Ishikawa (cell line): ENCODE results near the gene SUCLG1.
A peak's percentile ranks its signal among the peaks of the same experiment; 100 is the strongest.

Source experiments
- CEBPB ChIP-seq: IDR thresholded peaks from 2 replicates; pipeline ENCODE4 v1.6.1; 2012
- CREB1 ChIP-seq: IDR thresholded peaks from 2 replicates; pipeline ENCODE4 v1.6.1; 2012; ENCODE audit warnings: low read depth
- EGR1 ChIP-seq: IDR thresholded peaks from 2 replicates; pipeline ENCODE4 v1.6.1; 2012
- EP300 ChIP-seq: IDR thresholded peaks from 2 replicates; pipeline ENCODE4 v1.6.1; 2012; ENCODE audit warnings: borderline replicate concordance
- FOXM1 ChIP-seq: IDR thresholded peaks from 2 replicates; pipeline ENCODE4 v1.6.1; 2012; ENCODE audit warnings: low read depth, borderline replicate concordance
- NFIC ChIP-seq: IDR thresholded peaks from 2 replicates; pipeline ENCODE4 v1.6.1; 2012
- RAD21 ChIP-seq: IDR thresholded peaks from 2 replicates; pipeline ENCODE4 v1.6.1; 2012; ENCODE audit warnings: low read depth
- TAF1 ChIP-seq: IDR thresholded peaks from 2 replicates; pipeline ENCODE4 v1.6.1; 2012; ENCODE audit warnings: low read depth, mild to moderate bottlenecking
- TCF12 ChIP-seq: IDR thresholded peaks from 2 replicates; pipeline ENCODE4 v1.6.1; 2012; ENCODE audit warnings: low read depth
- TEAD4 ChIP-seq: IDR thresholded peaks from 2 replicates; pipeline ENCODE4 v1.6.1; 2012
- YY1 ChIP-seq: IDR thresholded peaks from 2 replicates; pipeline ENCODE4 v1.6.1; 2012; ENCODE audit warnings: low read depth
- ZBTB7A ChIP-seq: IDR thresholded peaks from 2 replicates; pipeline ENCODE4 v1.6.1; 2012; ENCODE audit warnings: low read depth
- TF ChIP-seq, protein P1 (sequence below): IDR thresholded peaks from 2 replicates; pipeline ENCODE4 v1.6.1; 2012; ENCODE audit warnings: low read depth, mild to moderate bottlenecking
- TF ChIP-seq, protein P2 (sequence below): IDR thresholded peaks from 2 replicates; pipeline ENCODE4 v1.6.1; 2012
- TF ChIP-seq, protein P3 (sequence below): IDR thresholded peaks from 2 replicates; pipeline ENCODE4 v1.6.1; 2012

SUCLG1 gene

DNA sequence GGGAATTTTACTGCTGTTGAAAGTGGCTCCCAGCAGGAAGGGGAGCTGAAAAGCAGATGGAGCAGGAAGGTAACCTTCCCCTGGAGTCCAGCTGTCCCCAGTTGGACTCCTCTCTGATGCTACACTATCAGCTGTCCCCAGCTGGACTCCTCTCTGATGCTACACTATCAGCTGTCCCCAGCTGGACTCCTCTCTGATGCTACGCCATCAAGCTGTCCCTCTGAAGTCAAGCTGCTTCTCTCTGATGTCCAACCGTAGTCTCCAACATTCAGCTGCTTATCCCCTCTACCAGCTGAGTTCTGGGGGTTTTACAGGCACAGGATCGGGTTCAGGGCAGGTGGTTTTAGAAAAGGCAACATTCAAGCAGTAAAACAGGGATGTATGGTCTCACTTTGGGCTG is 19.8 kb upstream of the SUCLG1 start:
- TF ChIP-seq ZBTB7A (no peak), CEBPB (no peak), YY1 (no peak), CREB1 (no peak)
- TF ChIP-seq, protein P1, sequence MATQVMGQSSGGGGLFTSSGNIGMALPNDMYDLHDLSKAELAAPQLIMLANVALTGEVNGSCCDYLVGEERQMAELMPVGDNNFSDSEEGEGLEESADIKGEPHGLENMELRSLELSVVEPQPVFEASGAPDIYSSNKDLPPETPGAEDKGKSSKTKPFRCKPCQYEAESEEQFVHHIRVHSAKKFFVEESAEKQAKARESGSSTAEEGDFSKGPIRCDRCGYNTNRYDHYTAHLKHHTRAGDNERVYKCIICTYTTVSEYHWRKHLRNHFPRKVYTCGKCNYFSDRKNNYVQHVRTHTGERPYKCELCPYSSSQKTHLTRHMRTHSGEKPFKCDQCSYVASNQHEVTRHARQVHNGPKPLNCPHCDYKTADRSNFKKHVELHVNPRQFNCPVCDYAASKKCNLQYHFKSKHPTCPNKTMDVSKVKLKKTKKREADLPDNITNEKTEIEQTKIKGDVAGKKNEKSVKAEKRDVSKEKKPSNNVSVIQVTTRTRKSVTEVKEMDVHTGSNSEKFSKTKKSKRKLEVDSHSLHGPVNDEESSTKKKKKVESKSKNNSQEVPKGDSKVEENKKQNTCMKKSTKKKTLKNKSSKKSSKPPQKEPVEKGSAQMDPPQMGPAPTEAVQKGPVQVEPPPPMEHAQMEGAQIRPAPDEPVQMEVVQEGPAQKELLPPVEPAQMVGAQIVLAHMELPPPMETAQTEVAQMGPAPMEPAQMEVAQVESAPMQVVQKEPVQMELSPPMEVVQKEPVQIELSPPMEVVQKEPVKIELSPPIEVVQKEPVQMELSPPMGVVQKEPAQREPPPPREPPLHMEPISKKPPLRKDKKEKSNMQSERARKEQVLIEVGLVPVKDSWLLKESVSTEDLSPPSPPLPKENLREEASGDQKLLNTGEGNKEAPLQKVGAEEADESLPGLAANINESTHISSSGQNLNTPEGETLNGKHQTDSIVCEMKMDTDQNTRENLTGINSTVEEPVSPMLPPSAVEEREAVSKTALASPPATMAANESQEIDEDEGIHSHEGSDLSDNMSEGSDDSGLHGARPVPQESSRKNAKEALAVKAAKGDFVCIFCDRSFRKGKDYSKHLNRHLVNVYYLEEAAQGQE, result no peak
- TF ChIP-seq, protein P2, sequence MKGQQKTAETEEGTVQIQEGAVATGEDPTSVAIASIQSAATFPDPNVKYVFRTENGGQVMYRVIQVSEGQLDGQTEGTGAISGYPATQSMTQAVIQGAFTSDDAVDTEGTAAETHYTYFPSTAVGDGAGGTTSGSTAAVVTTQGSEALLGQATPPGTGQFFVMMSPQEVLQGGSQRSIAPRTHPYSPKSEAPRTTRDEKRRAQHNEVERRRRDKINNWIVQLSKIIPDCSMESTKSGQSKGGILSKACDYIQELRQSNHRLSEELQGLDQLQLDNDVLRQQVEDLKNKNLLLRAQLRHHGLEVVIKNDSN, result no peak
- TF ChIP-seq, protein P3, sequence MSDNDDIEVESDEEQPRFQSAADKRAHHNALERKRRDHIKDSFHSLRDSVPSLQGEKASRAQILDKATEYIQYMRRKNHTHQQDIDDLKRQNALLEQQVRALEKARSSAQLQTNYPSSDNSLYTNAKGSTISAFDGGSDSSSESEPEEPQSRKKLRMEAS, result no peak

- no peak for TF ChIP-seq CEBPB
- TF ChIP-seq TCF12, result no peak
- TF ChIP-seq, protein P2, result no peak
- TF ChIP-seq, protein P3, result no peak
- TF ChIP-seq FOXM1, result no peak
- TF ChIP-seq, protein P1, result no peak
- TF ChIP-seq ZBTB7A, result no peak
- no peak for TF ChIP-seq RAD21
These were observed 18.8 kb upstream of the SUCLG1 start for GRCh38 chr2:84477886-84478285.

GRCh38 chr2:84474176-84474575 is 15.1 kb upstream of the SUCLG1 start:
- TF ChIP-seq EP300 (peak; percentile 29; the same call in 1 of the 2 replicates), EGR1 (no peak), CEBPB (peak; percentile 5; the same call in 1 of the 2 replicates), TEAD4 (peak; percentile 60), FOXM1 (peak; percentile 62; the same call in 1 of the 2 replicates), YY1 (peak; percentile 80; the same call in 1 of the 2 replicates), TCF12 (0 out of 2 replicates have a peak, but pooled peaks have one; percentile 44), NFIC (0 out of 2 replicates have a peak, but pooled peaks have one; percentile 37)
- TF ChIP-seq, protein P2, result no peak
- TF ChIP-seq, protein P3, result no peak

- no peak for TF ChIP-seq CREB1
These were observed 13.9 kb upstream of the SUCLG1 start for GRCh38 chr2:84472856-84473565.

GRCh38 chr2:84467389-84467788 is 8.3 kb upstream of the SUCLG1 start:
- TF ChIP-seq TCF12 (no peak), EGR1 (no peak), FOXM1 (no peak), RAD21 (no peak)
- TF ChIP-seq, protein P3, result no peak

DNA sequence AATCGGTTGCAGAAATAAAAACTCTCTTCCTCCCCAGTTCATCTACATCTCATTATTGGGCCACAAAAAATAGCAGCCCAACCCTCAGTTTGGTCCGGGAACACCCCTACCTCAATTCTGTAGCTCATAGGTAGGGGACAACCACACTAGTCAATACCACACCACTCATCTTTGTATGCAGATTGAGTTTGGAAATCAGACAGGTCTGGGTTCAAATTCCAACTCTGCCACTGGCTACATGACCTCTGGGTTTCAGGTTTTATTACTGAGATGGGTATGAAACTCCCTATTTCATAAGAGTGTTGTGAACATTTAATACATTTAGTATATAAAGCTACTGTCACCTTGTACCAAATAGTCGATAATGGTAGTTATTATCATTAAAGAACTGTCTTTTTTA is 2.2 kb upstream of the SUCLG1 start:
- TF ChIP-seq YY1 (no peak), TEAD4 (no peak), ZBTB7A (no peak), EP300 (no peak), RAD21 (no peak), CREB1 (no peak), TCF12 (no peak), NFIC (no peak), FOXM1 (no peak), TAF1 (no peak), EGR1 (no peak), CEBPB (no peak)
- TF ChIP-seq, protein P3, result no peak
- TF ChIP-seq, protein P2, result no peak
- TF ChIP-seq, protein P1, result no peak
